Type B pancreatic cell (in vitro differentiated cells): Measurements from ENCODE around the gene ZNF256. TPM values are rescaled to one million over a fixed set of nuclear protein-coding genes. Genes with fewer than 3 reads are reported as not detected.

Experiments used
- DNase-seq: peaks from one replicate; pipeline ENCODE4 v3.0.0; 2021; ENCODE audit warnings: mixed read lengths; ENCODE audit not compliant: unreplicated experiment; ENCODE audit errors: extremely low spot score
- H3K27ac Mint-ChIP-seq: 2 replicates; pipeline ENCODE4 v1.8.0; 2021; ENCODE audit warnings: mild to moderate bottlenecking, mixed read lengths
- H3K27me3 Mint-ChIP-seq: 2 replicates; pipeline ENCODE4 v1.8.0; 2021; ENCODE audit warnings: mixed read lengths
- H3K36me3 Mint-ChIP-seq: 2 replicates; pipeline ENCODE4 v1.8.0; 2021; ENCODE audit warnings: mixed read lengths
- H3K4me1 Mint-ChIP-seq: one replicate; pipeline ENCODE4 v1.8.0; 2021; ENCODE audit warnings: mixed read lengths; ENCODE audit not compliant: unreplicated experiment
- H3K4me3 Mint-ChIP-seq: 2 replicates; pipeline ENCODE4 v1.8.0; 2021; ENCODE audit warnings: mild to moderate bottlenecking, mixed read lengths
- H3K9me3 Mint-ChIP-seq: 2 replicates; pipeline ENCODE4 v1.8.0; 2021; ENCODE audit warnings: mixed read lengths
- CTCF ChIP-seq: fragments of 200-600 bp; sonication (generic); conservative IDR thresholded peaks from 2 replicates; pipeline ENCODE4 v1.5.0; 2021; ENCODE audit warnings: antibody characterized with exemption, mild to moderate bottlenecking
- long read RNA-seq: library from polyadenylated mRNA; unstranded; transcript quantifications from one replicate; pipeline ENCODE4 v2.0.0, GENCODE V29; 2020
- total RNA-seq: library from RNA; stranded (reverse); gene quantifications from 2 replicates; pipeline ENCODE4 v1.2.1, GENCODE V29; 2021; ENCODE audit warnings: low replicate concordance

Gene ZNF256
- 10.2 and 10.4 TPM in 2 replicates for total RNA-seq
- long read RNA-seq, transcript ZNF256-202 (2 exons, 1,958 nt) = minor isoform, 18 of 62 reads
- long read RNA-seq, transcript ZNF256-201 (3 exons, 2,172 nt) = major isoform, 42 of 62 reads
- long read RNA-seq, partial matches to known transcripts = 1 of 62 reads
- long read RNA-seq, other reads (novel, unspliced or antisense) = 1 of 62 reads

GRCh38 chr19:57947419-57948134 is at the start of gene ZNF256:
TSS of gene ZNF256 (minus strand) at chr19:57947706. CDS start at chr19:57947474, 232 bp downstream.
- no peaks in the 10 kb centered on the region for H3K27me3 Mint-ChIP-seq
- peak within 1 kb of the TSS; percentile 98 for H3K4me3 Mint-ChIP-seq
- DNase-seq = peak; percentile 97
- H3K9me3 Mint-ChIP-seq = peaks cover 18% of the 10 kb centered on the region
- peaks cover 38% of the 10 kb centered on the region for H3K36me3 Mint-ChIP-seq
- peaks cover 18% of the 10 kb centered on the region for H3K4me1 Mint-ChIP-seq
- TF ChIP-seq CTCF = peak; percentile 78
- H3K27ac Mint-ChIP-seq = peak within 1 kb of the TSS; percentile 95

GRCh38 chr19:57992841-57993240 is 45.3 kb upstream of the ZNF256 start:
- peaks cover 34% of the 10 kb centered on the region for H3K9me3 Mint-ChIP-seq
- no peak for TF ChIP-seq CTCF
- H3K4me3 Mint-ChIP-seq = no peak overlapping the region
- H3K27ac Mint-ChIP-seq = no peak overlapping the region
- peaks cover 81% of the 10 kb centered on the region for H3K36me3 Mint-ChIP-seq
- H3K27me3 Mint-ChIP-seq = no peaks in the 10 kb centered on the region
- no peaks in the 10 kb centered on the region for H3K4me1 Mint-ChIP-seq
- no peak for DNase-seq

GRCh38 chr19:57978586-57979289 is 31.2 kb upstream of the ZNF256 start:
- Mint-ChIP-seq H3K36me3 (peaks cover 94% of the 10 kb centered on the region), H3K27me3 (peaks cover 3% of the 10 kb centered on the region), H3K4me3 (no peak overlapping the region), H3K4me1 (no peaks in the 10 kb centered on the region), H3K9me3 (peaks cover 48% of the 10 kb centered on the region), H3K27ac (no peak overlapping the region)
- DNase-seq = no peak
- TF ChIP-seq CTCF = no peak

GRCh38 chr19:57974434-57974833 is 26.9 kb upstream of the ZNF256 start, which contains the start of gene C19orf18:
TSS of gene C19orf18 (minus strand) at chr19:57974534. CDS start at chr19:57974432, 102 bp downstream.
- Mint-ChIP-seq H3K27me3 (no peaks in the 10 kb centered on the region), H3K27ac (no peak within 1 kb of the TSS), H3K4me1 (no peaks in the 10 kb centered on the region), H3K4me3 (no peak within 1 kb of the TSS), H3K36me3 (peaks cover 62% of the 10 kb centered on the region), H3K9me3 (peaks cover 32% of the 10 kb centered on the region)
- no peak for DNase-seq
- TF ChIP-seq CTCF = no peak

GRCh38 chr19:57964761-57965160 is 17.3 kb upstream of the ZNF256 start:
- H3K36me3 Mint-ChIP-seq = peaks cover 12% of the 10 kb centered on the region
- peaks cover 13% of the 10 kb centered on the region for H3K9me3 Mint-ChIP-seq
- no peak for TF ChIP-seq CTCF
- no peak overlapping the region for H3K4me3 Mint-ChIP-seq
- no peak for DNase-seq
- H3K27me3 Mint-ChIP-seq = no peaks in the 10 kb centered on the region
- H3K27ac Mint-ChIP-seq = no peak overlapping the region
- no peaks in the 10 kb centered on the region for H3K4me1 Mint-ChIP-seq
